ENCODE measurements around the gene MID1IP1.

The MID1IP1 gene

GRCh38 chrX:38804432-38804681 lies 3.1 kb downstream of the MID1IP1 start:
- DNase-seq (ENCODE audit: low spot score in 2 of 2), result no peak
- Histone ChIP-seq H3K4me3 (peak overlapping the region; percentile 91), H3K9me3 (no peaks in the 10 kb centered on the region), H3K36me3 (replicated peaks) (peaks cover 36% of the 10 kb centered on the region), H3K27me3 (ENCODE audit: low read depth) (no peaks in the 10 kb centered on the region), H3K4me1 (peaks cover 22% of the 10 kb centered on the region)
- in situ Hi-C loops (cut with MboI; ENCODE audit: low sequenced_read_pairs), result no loop called here

GRCh38 chrX:38804682-38805431 lies 3.6 kb downstream of the MID1IP1 start:
- Histone ChIP-seq H3K36me3 (replicated peaks) (peaks cover 36% of the 10 kb centered on the region), H3K9me3 (no peaks in the 10 kb centered on the region), H3K4me3 (peak overlapping the region; percentile 91), H3K4me1 (peaks cover 22% of the 10 kb centered on the region), H3K27me3 (ENCODE audit: low read depth) (no peaks in the 10 kb centered on the region)
- peak in 1 of 2 experiments; percentile 58 for DNase-seq (ENCODE audit: low spot score in 2 of 2)
- in situ Hi-C loops (cut with MboI; ENCODE audit: low sequenced_read_pairs), result no loop called here

- H3K9me3 ChIP-seq, result no peaks in the 10 kb centered on the region
- in situ Hi-C loops (cut with MboI; ENCODE audit: low sequenced_read_pairs), result no loop called here
- H3K4me3 ChIP-seq, result peak overlapping the region; percentile 91
- DNase-seq (ENCODE audit: low spot score in 2 of 2), result peak; percentile 51 to 70
- H3K36me3 ChIP-seq (replicated peaks), result peaks cover 36% of the 10 kb centered on the region
- H3K27me3 ChIP-seq (ENCODE audit: low read depth), result no peaks in the 10 kb centered on the region
- peaks cover 21% of the 10 kb centered on the region for H3K4me1 ChIP-seq
These were observed 4.5 kb downstream of the MID1IP1 start for GRCh38 chrX:38805432-38806389.

GRCh38 chrX:38806875-38807621 lies 5.8 kb downstream of the MID1IP1 start:
- in situ Hi-C loops (cut with MboI; ENCODE audit: low sequenced_read_pairs), result no loop called here
- no peaks in the 10 kb centered on the region for H3K9me3 ChIP-seq
- peaks cover 31% of the 10 kb centered on the region for H3K36me3 ChIP-seq (replicated peaks)
- peaks cover 18% of the 10 kb centered on the region for H3K4me1 ChIP-seq
- H3K4me3 ChIP-seq, result peak overlapping the region; percentile 91
- peak; percentile 32 to 40 for DNase-seq (ENCODE audit: low spot score in 2 of 2)
- H3K27me3 ChIP-seq (ENCODE audit: low read depth), result no peaks in the 10 kb centered on the region

GRCh38 chrX:38807873-38808272 lies 6.6 kb downstream of the MID1IP1 start:
- in situ Hi-C loops (cut with MboI; ENCODE audit: low sequenced_read_pairs), result no loop called here
- Histone ChIP-seq H3K36me3 (replicated peaks) (peaks cover 27% of the 10 kb centered on the region), H3K4me1 (peaks cover 18% of the 10 kb centered on the region), H3K4me3 (no peak overlapping the region), H3K27me3 (ENCODE audit: low read depth) (no peaks in the 10 kb centered on the region), H3K9me3 (no peaks in the 10 kb centered on the region)
- DNase-seq (ENCODE audit: low spot score in 2 of 2), result no peak

GRCh38 chrX:38811515-38812243 lies 10.4 kb downstream of the MID1IP1 start:
- Histone ChIP-seq H3K9me3 (no peaks in the 10 kb centered on the region), H3K4me3 (no peak overlapping the region), H3K36me3 (replicated peaks) (peaks cover 3% of the 10 kb centered on the region; the same call in 1 of the 2 replicates), H3K4me1 (peaks cover 17% of the 10 kb centered on the region), H3K27me3 (ENCODE audit: low read depth) (no peaks in the 10 kb centered on the region)
- in situ Hi-C loops (cut with MboI; ENCODE audit: low sequenced_read_pairs), result no loop called here
- DNase-seq (ENCODE audit: low spot score in 2 of 2), result no peak

- H3K4me1 ChIP-seq, result peaks cover 8% of the 10 kb centered on the region
- no peaks in the 10 kb centered on the region for H3K9me3 ChIP-seq
- in situ Hi-C loops (cut with MboI; ENCODE audit: low sequenced_read_pairs), result no loop called here
- no peaks in the 10 kb centered on the region for H3K27me3 ChIP-seq (ENCODE audit: low read depth)
- H3K36me3 ChIP-seq (replicated peaks), result no peaks in the 10 kb centered on the region
- no peak overlapping the region for H3K4me3 ChIP-seq
- DNase-seq (ENCODE audit: low spot score in 2 of 2), result no peak
These were observed 14.9 kb downstream of the MID1IP1 start for GRCh38 chrX:38816155-38816554.

- peak in 1 of 2 experiments; percentile 46 for DNase-seq (ENCODE audit: low spot score in 2 of 2)
These were observed 15.9 kb downstream of the MID1IP1 start for GRCh38 chrX:38817004-38817703.

GRCh38 chrX:38819163-38819562 lies 17.9 kb downstream of the MID1IP1 start:
- in situ Hi-C loops (cut with MboI; ENCODE audit: low sequenced_read_pairs), result no loop called here
- no peaks in the 10 kb centered on the region for H3K36me3 ChIP-seq (replicated peaks)

More at GRCh38 chrX:38817004-38817703, 15.9 kb downstream of the MID1IP1 start:
- no peaks in the 10 kb centered on the region for H3K9me3 ChIP-seq
- no peaks in the 10 kb centered on the region for H3K27me3 ChIP-seq (ENCODE audit: low read depth)
- no peaks in the 10 kb centered on the region for H3K36me3 ChIP-seq (replicated peaks)
- no peak overlapping the region for H3K4me3 ChIP-seq
- H3K4me1 ChIP-seq, result peaks cover 8% of the 10 kb centered on the region
- in situ Hi-C loops (cut with MboI; ENCODE audit: low sequenced_read_pairs), result no loop called here

GRCh38 chrX:38819709-38820108 lies 18.4 kb downstream of the MID1IP1 start:
- H3K36me3 ChIP-seq (replicated peaks), result no peaks in the 10 kb centered on the region
- no peak for DNase-seq (ENCODE audit: low spot score in 2 of 2)
- in situ Hi-C loops (cut with MboI; ENCODE audit: low sequenced_read_pairs), result no loop called here
- no peak overlapping the region for H3K4me3 ChIP-seq
- no peaks in the 10 kb centered on the region for H3K9me3 ChIP-seq
- H3K4me1 ChIP-seq, result peaks cover 8% of the 10 kb centered on the region
- H3K27me3 ChIP-seq (ENCODE audit: low read depth), result no peaks in the 10 kb centered on the region

More at GRCh38 chrX:38819163-38819562, 17.9 kb downstream of the MID1IP1 start:
- Histone ChIP-seq H3K27me3 (ENCODE audit: low read depth) (no peaks in the 10 kb centered on the region), H3K4me3 (no peak overlapping the region), H3K4me1 (peaks cover 8% of the 10 kb centered on the region), H3K9me3 (no peaks in the 10 kb centered on the region)
- DNase-seq (ENCODE audit: low spot score in 2 of 2), result no peak

GRCh38 chrX:38820751-38821150 lies 19.5 kb downstream of the MID1IP1 start:
- no peaks in the 10 kb centered on the region for H3K36me3 ChIP-seq (replicated peaks)
- no peaks in the 10 kb centered on the region for H3K27me3 ChIP-seq (ENCODE audit: low read depth)
- H3K4me3 ChIP-seq, result no peak overlapping the region
- no peak for DNase-seq (ENCODE audit: low spot score in 2 of 2)
- in situ Hi-C loops (cut with MboI; ENCODE audit: low sequenced_read_pairs), result no loop called here
- no peaks in the 10 kb centered on the region for H3K9me3 ChIP-seq
- peaks cover 8% of the 10 kb centered on the region for H3K4me1 ChIP-seq

GRCh38 chrX:38824176-38824575 lies 22.9 kb downstream of the MID1IP1 start:
- in situ Hi-C loops (cut with MboI; ENCODE audit: low sequenced_read_pairs), result no loop called here
- DNase-seq (ENCODE audit: low spot score in 2 of 2), result no peak
- no peaks in the 10 kb centered on the region for H3K36me3 ChIP-seq (replicated peaks)

More at GRCh38 chrX:38824176-38824575, 22.9 kb downstream of the MID1IP1 start:
- H3K4me3 ChIP-seq, result no peak overlapping the region
- peaks cover 11% of the 10 kb centered on the region; the same call in 1 of the 2 replicates for H3K27me3 ChIP-seq (ENCODE audit: low read depth)
- H3K4me1 ChIP-seq, result no peaks in the 10 kb centered on the region
- no peaks in the 10 kb centered on the region for H3K9me3 ChIP-seq
